ENCODE measurements around the gene JAGN1.

- TF ChIP-seq CTCF (IDR thresholded peaks at IDR 0.05) (no peak), POLR2AphosphoS5 (IDR thresholded peaks at IDR 0.05; ENCODE audit: low read depth, low read length) (no peak), REST (IDR thresholded peaks at IDR 0.05; ENCODE audit: insufficient read depth in 1 of 2, low read depth in 2 of 2, low read length in 1 of 2) (no peak), SIN3A (IDR thresholded peaks at IDR 0.05; ENCODE audit: borderline replicate concordance, insufficient read depth, low read depth, low read length) (no peak)
Measured at GRCh38 chr3:9866639-9867038, 23.8 kb upstream of the JAGN1 start.
